ENCODE data around the gene ST7L. TPM values are rescaled to one million over a fixed set of nuclear protein-coding genes. Genes with fewer than 3 reads are reported as not detected.

The ST7L gene
- total and polyA plus RNA-seq, 2 donors (not counting 3 experiments of a cell fraction or from before 2014, with no cell fraction given): 12.3 to 28.4 TPM

GRCh38 chr1:112524986-112525385 is 94.0 kb downstream of the ST7L start:
- ChIA-PET POLR2A (no interaction called here), CTCF (interaction anchor here (1.0 to 1.7 kb wide), 2 partner anchors 19 to 23 kb away, joined by 3 to 4 read pairs; no protein-coding TSS in a partner anchor)
- Histone ChIP-seq H4K20me1 (replicated peaks; ENCODE audit: control insufficient read depth, extremely low read depth, insufficient read depth, low read length) (no peaks in the 10 kb centered on the region), H3K9me1 (replicated peaks; ENCODE audit: control insufficient read depth, extremely low read depth, insufficient read depth, low read length) (no peaks in the 10 kb centered on the region), H3K9ac (replicated peaks; ENCODE audit: extremely low read depth, insufficient read depth, low read length) (no peak overlapping the region), H3K36me3 (ENCODE audit: control insufficient read depth in 2 of 2, extremely low read depth in 1 of 2, insufficient read depth in 2 of 2, low read length in 2 of 2) (peaks cover 2 to 5% of the 10 kb centered on the region in 2 experiments), H3K4me2 (ENCODE audit: insufficient read depth, low read length) (no peak overlapping the region), H3K79me2 (ENCODE audit: control insufficient read depth, insufficient read depth, low read length) (no peaks in the 10 kb centered on the region), H3K9me3 (replicated peaks; ENCODE audit: control insufficient read depth, insufficient read depth, low read length) (no peaks in the 10 kb centered on the region), H2AFZ (ENCODE audit: low read depth, low read length) (no peak overlapping the region), H3K4me1 (ENCODE audit: control insufficient read depth, extremely low read depth, insufficient read depth, low read length) (no peaks in the 10 kb centered on the region), H3K4me3 (replicated peaks in 1 of 3; ENCODE audit: insufficient read depth in 1 of 3, low read depth in 1 of 3, low read length in 3 of 3) (no peak overlapping the region), H3K27me3 (ENCODE audit: control insufficient read depth in 2 of 2, insufficient read depth in 2 of 2, low read length in 2 of 2) (no peaks in the 10 kb centered on the region), H3K27ac (ENCODE audit: insufficient read depth, low read depth, low read length) (no peak overlapping the region)
- BruUV-seq (replicated peaks): no TSS peak
- FAIRE-seq (no peak), DNase-seq (ENCODE audit: low read depth, low spot score) (no peak)
- intact Hi-C loops (cut with micrococcal nuclease): no loop called here
- no peak for TF ChIP-seq CTCF (IDR thresholded peaks at IDR 0.05; ENCODE audit: extremely low read depth in 1 of 2, insufficient read depth in 1 of 2, low read depth in 1 of 2, low read length in 2 of 2)
- TF ChIP-seq MYC (IDR thresholded peaks at IDR 0.05; ENCODE audit: low read depth, low read length): no peak
- TF ChIP-seq JUN (IDR thresholded peaks at IDR 0.05; ENCODE audit: borderline replicate concordance, insufficient read depth, insufficient read length, low read depth): no peak
- no peak for TF ChIP-seq POLR2A (IDR thresholded peaks at IDR 0.05; ENCODE audit: low read depth, low read length)
- TF ChIP-seq EZH2 (IDR thresholded peaks at IDR 0.05; ENCODE audit: borderline replicate concordance, low read depth, low read length, severe bottlenecking): no peak
- TF ChIP-seq FOS (IDR thresholded peaks at IDR 0.05; ENCODE audit: borderline replicate concordance, insufficient read depth, low read length): no peak
- no peak for TF ChIP-seq MAX (IDR thresholded peaks at IDR 0.05; ENCODE audit: insufficient read depth, insufficient read length)
- TF ChIP-seq POLR2AphosphoS5 (IDR thresholded peaks at IDR 0.05; ENCODE audit: insufficient read depth, low read depth, low read length): no peak
- TF ChIP-seq GATA2 (IDR thresholded peaks at IDR 0.05; ENCODE audit: insufficient read depth, insufficient read length, low read depth, low read length): no peak
- dilution Hi-C loops (cut with MboI; ENCODE audit: extremely low pct_ligation_motif_present, low sequenced_read_pairs): no loop called here
